Stimulated activated effector memory CD8-positive, alpha-beta T cell treated with anti-CD3 and anti-CD28 coated beads, Interleukin-12 subunit alpha, Interleukin-12 subunit beta, amount 100 ng/mL, for 72 hours (primary cell): Measurements from ENCODE around the gene ATPAF2.

Experiments
- ATAC-seq: fragments of 150-1000 bp; cut with Tn5 transposase; 2 replicates; pipeline ENCODE4 v1.10.0; 2021
- DNase-seq, 2 donors: peaks; one replicate each; pipeline ENCODE4 v3.0.0; 2021 to 2022; ENCODE audit warnings: low spot score in 2 of 2
- H3K27ac Mint-ChIP-seq: one replicate; pipeline ENCODE4 v1.8.0; 2022; ENCODE audit warnings: mild to moderate bottlenecking, mixed read lengths
- H3K36me3 Mint-ChIP-seq: one replicate; pipeline ENCODE4 v1.8.0; 2022; ENCODE audit warnings: mild to moderate bottlenecking, mixed read lengths
- H3K4me1 Mint-ChIP-seq: one replicate; pipeline ENCODE4 v1.8.0; 2022; ENCODE audit warnings: mixed read lengths
- H3K4me3 Mint-ChIP-seq: one replicate; pipeline ENCODE4 v1.8.0; 2022; ENCODE audit warnings: mild to moderate bottlenecking, mixed read lengths
- H3K9me3 Mint-ChIP-seq: one replicate; pipeline ENCODE4 v1.8.0; 2022; ENCODE audit warnings: mixed read lengths

ATPAF2 gene

DNA sequence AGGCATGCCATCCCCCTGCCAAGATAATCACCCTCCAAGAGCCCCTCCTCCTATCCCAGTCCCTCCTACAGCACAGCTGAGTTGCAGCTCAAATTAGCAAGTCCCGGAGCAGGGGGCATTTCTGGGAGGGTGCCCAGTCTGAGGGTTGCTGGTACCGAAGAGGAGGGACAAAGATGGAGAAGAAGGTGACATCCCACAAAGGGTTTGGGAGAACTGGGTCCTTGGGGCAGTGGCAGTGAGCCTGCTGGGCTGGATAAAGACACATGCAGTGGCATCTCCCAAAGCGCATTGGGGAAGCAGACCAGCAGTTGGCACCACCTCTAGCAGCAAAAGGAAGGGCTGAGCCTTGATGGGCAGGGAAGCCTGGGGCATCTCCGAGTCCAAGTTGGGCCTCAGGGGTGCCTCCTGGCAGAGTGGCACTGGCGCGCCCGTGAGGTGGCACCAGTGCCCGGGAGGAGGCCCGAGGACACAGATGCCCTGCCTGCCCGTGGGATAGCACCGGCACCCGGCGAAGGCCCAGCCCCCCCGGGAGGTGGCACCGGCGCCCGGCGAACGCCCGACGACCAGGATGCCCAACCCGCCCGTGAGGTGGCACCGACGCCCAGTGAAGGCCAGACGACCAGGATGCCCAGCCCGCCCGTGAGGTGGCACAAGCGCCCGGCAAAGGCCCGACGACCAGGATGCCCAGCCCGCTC lies 67.4 kb downstream of the ATPAF2 start:
- H3K27ac Mint-ChIP-seq = peak overlapping the region; percentile 95
- H3K4me3 Mint-ChIP-seq = peak overlapping the region; percentile 88
- DNase-seq (peak in 1 of 2 donors; percentile 66), ATAC-seq (no peak)
- H3K4me1 Mint-ChIP-seq = peaks cover 50% of the 10 kb centered on the region
- no peaks in the 10 kb centered on the region for H3K9me3 Mint-ChIP-seq
- peaks cover 8% of the 10 kb centered on the region for H3K36me3 Mint-ChIP-seq

- H3K4me1 Mint-ChIP-seq = peaks cover 56% of the 10 kb centered on the region
Measured at GRCh38 chr17:17970699-17971430, 68.1 kb downstream of the ATPAF2 start.

More at GRCh38 chr17:17970699-17971430, 68.1 kb downstream of the ATPAF2 start:
- H3K36me3 Mint-ChIP-seq = peaks cover 8% of the 10 kb centered on the region
- peak overlapping the region; percentile 88 for H3K4me3 Mint-ChIP-seq
- H3K9me3 Mint-ChIP-seq = no peaks in the 10 kb centered on the region
- ATAC-seq (no peak), DNase-seq (no peak)
- peak overlapping the region; percentile 84 for H3K27ac Mint-ChIP-seq
